ENCODE results near the gene GAPT. TPM values are rescaled to one million over a fixed set of nuclear protein-coding genes. Genes with fewer than 3 reads are reported as not detected.
"Not testable (repeated sequence)": the region's sequence is repeated elsewhere in the genome, so short reads cannot be mapped to it uniquely, and the experiment has no call there.

GAPT gene
- total RNA-seq, 1 donor from 2014 or later = 0.43 TPM

- ATAC-seq (ENCODE audit: poor library complexity) (no peak), DNase-seq (no peak)
- intact Hi-C loops (cut with DNase I) = loop anchor here (5.0 to 10.0 kb wide), 3 partner anchors 217 to 355 kb away; no protein-coding TSS in a partner anchor
Observed at GRCh38 chr5:58497386-58497785, 6.2 kb downstream of the GAPT start.

GRCh38 chr5:58497921-58498320 lies 6.7 kb downstream of the GAPT start:
- ATAC-seq (ENCODE audit: poor library complexity) (no peak), DNase-seq (no peak)
- intact Hi-C loops (cut with DNase I) = loop anchor here (5.0 to 10.0 kb wide), 3 partner anchors 217 to 354 kb away; no protein-coding TSS in a partner anchor

- intact Hi-C loops (cut with DNase I) = loop anchor here (5.0 to 10.0 kb wide), 3 partner anchors 216 to 354 kb away; no protein-coding TSS in a partner anchor
- ATAC-seq (ENCODE audit: poor library complexity) = peak; percentile 49
- DNase-seq = no peak
Observed at GRCh38 chr5:58498340-58498942, 7.2 kb downstream of the GAPT start.

GRCh38 chr5:58499231-58499630 lies 8.0 kb downstream of the GAPT start:
- DNase-seq (no peak), ATAC-seq (ENCODE audit: poor library complexity) (no peak)
- intact Hi-C loops (cut with DNase I) = loop anchor here (5.0 to 10.0 kb wide), 3 partner anchors 216 to 353 kb away; no protein-coding TSS in a partner anchor

GRCh38 chr5:58499941-58500340 lies 8.7 kb downstream of the GAPT start:
- intact Hi-C loops (cut with DNase I) = loop anchor here (5.0 to 10.0 kb wide), 3 partner anchors 215 to 352 kb away; no protein-coding TSS in a partner anchor
- ATAC-seq (ENCODE audit: poor library complexity) = no peak
- DNase-seq = no peak

- no peak for DNase-seq
- intact Hi-C loops (cut with DNase I) = no loop called here
- ATAC-seq (ENCODE audit: poor library complexity) = no peak
Observed at GRCh38 chr5:58501778-58502417, 10.7 kb downstream of the GAPT start.

GRCh38 chr5:58503390-58504046 lies 12.3 kb downstream of the GAPT start:
- intact Hi-C loops (cut with DNase I) = no loop called here
- ATAC-seq (ENCODE audit: poor library complexity) (no peak), DNase-seq (no peak)

GRCh38 chr5:58504766-58505165 lies 13.5 kb downstream of the GAPT start:
- intact Hi-C loops (cut with DNase I) = no loop called here
- DNase-seq = no peak
- no peak for ATAC-seq (ENCODE audit: poor library complexity)

- intact Hi-C loops (cut with DNase I) = no loop called here
- ATAC-seq (ENCODE audit: poor library complexity) (no peak), DNase-seq (no peak)
Observed at GRCh38 chr5:58505502-58505901, 14.3 kb downstream of the GAPT start.

GRCh38 chr5:58505971-58506640 lies 14.9 kb downstream of the GAPT start:
- DNase-seq = no peak
- no peak for ATAC-seq (ENCODE audit: poor library complexity)
- intact Hi-C loops (cut with DNase I) = no loop called here

- intact Hi-C loops (cut with DNase I) = no loop called here
- DNase-seq = no peak
Observed at GRCh38 chr5:58507715-58508114, 16.5 kb downstream of the GAPT start.

GRCh38 chr5:58517198-58517597 lies 26.0 kb downstream of the GAPT start:
- intact Hi-C loops (cut with DNase I) = no loop called here
- ATAC-seq (ENCODE audit: poor library complexity) (no peak), DNase-seq (no peak)

More at GRCh38 chr5:58507715-58508114, 16.5 kb downstream of the GAPT start:
- ATAC-seq (ENCODE audit: poor library complexity) = no peak

- DNase-seq (no peak), ATAC-seq (ENCODE audit: poor library complexity) (no peak)
- intact Hi-C loops (cut with DNase I) = no loop called here
Observed at GRCh38 chr5:58523956-58524355, 32.7 kb downstream of the GAPT start.

GRCh38 chr5:58524571-58524970 lies 33.3 kb downstream of the GAPT start:
- intact Hi-C loops (cut with DNase I) = no loop called here

GRCh38 chr5:58530942-58531490 lies 39.8 kb downstream of the GAPT start:
- intact Hi-C loops (cut with DNase I) = no loop called here

More at GRCh38 chr5:58524571-58524970, 33.3 kb downstream of the GAPT start:
- ATAC-seq (ENCODE audit: poor library complexity) = no peak
- DNase-seq = no peak

GRCh38 chr5:58541935-58542334 lies 50.7 kb downstream of the GAPT start:
- intact Hi-C loops (cut with DNase I); ATAC-seq (ENCODE audit: poor library complexity); DNase-seq: not testable (repeated sequence)

More at GRCh38 chr5:58530942-58531490, 39.8 kb downstream of the GAPT start:
- no peak for ATAC-seq (ENCODE audit: poor library complexity)
- DNase-seq = no peak

- intact Hi-C loops (cut with DNase I) = no loop called here
- ATAC-seq (ENCODE audit: poor library complexity) (no peak), DNase-seq (no peak)
Observed at GRCh38 chr5:58542709-58543108, 51.5 kb downstream of the GAPT start.

- DNase-seq (no peak), ATAC-seq (ENCODE audit: poor library complexity) (no peak)
- intact Hi-C loops (cut with DNase I) = no loop called here
Observed at GRCh38 chr5:58543723-58544122, 52.5 kb downstream of the GAPT start.

- intact Hi-C loops (cut with DNase I) = no loop called here
- ATAC-seq (ENCODE audit: poor library complexity) (peak; percentile 48), DNase-seq (no peak)
Observed at GRCh38 chr5:58544195-58544594, 53.0 kb downstream of the GAPT start.

All from Right ventricle myocardium superior (tissue), 1 donor.